Esophagus muscularis mucosa (tissue), 4 donors: ENCODE data around the gene AQP6. TPM values are rescaled to one million over a fixed set of nuclear protein-coding genes. Genes with fewer than 3 reads are reported as not detected.
A peak's percentile ranks its signal among the peaks of the same experiment; 100 is the strongest.

Experiments
- DNase-seq: peaks from one replicate; pipeline ENCODE4 v3.0.0-alpha.2; 2017; ENCODE audit errors: extremely low spot score
- H3K27ac ChIP-seq, 4 donors: fragments of 200-600 bp; sonication (generic); replicated peaks in 1 of 4; 1 replicate in 3 of 4; 2 replicates in 1 of 4; pipeline ENCODE4 v1.5.1; 2016 to 2019; ENCODE audit warnings: mild to moderate bottlenecking in 1 of 4
- H3K27me3 ChIP-seq, 4 donors: fragments of 200-600 bp; sonication (generic); one replicate each; pipeline versions ENCODE4 v1.5.1 to v1.6.0; 2016 to 2019
- H3K36me3 ChIP-seq, 4 donors: fragments of 200-600 bp; sonication (generic); one replicate each; pipeline ENCODE4 v1.5.1; 2016 to 2019
- H3K4me1 ChIP-seq, 4 donors: fragments of 200-600 bp; sonication (generic); one replicate each; pipeline ENCODE4 v1.5.1; 2016 to 2019
- H3K4me3 ChIP-seq, 4 donors: fragments of 200-600 bp; sonication (generic); 1 replicate in 2 of 4; 2 replicates in 2 of 4; pipeline ENCODE4 v1.5.1; 2016 to 2019; ENCODE audit warnings: mild to moderate bottlenecking in 4 of 4, moderate library complexity in 1 of 4
- H3K9me3 ChIP-seq, 4 donors: fragments of 200-600 bp; sonication (generic); 1 replicate in 3 of 4; 2 replicates in 1 of 4; pipeline ENCODE4 v1.5.1; 2016 to 2019
- EP300 ChIP-seq: sonication (generic); formaldehyde crosslinking; IDR thresholded peaks from one replicate; pipeline ENCODE4 v1.6.1; 2017; ENCODE audit warnings: antibody characterized with exemption
- POLR2A ChIP-seq: fragments of 450-650 bp; IDR thresholded peaks from one replicate; pipeline ENCODE4 v1.6.1; 2017; ENCODE audit warnings: antibody characterized with exemption, moderate library complexity, mild to moderate bottlenecking, low read depth
- POLR2AphosphoS5 ChIP-seq, 2 donors: sonication (generic); formaldehyde crosslinking; IDR thresholded peaks; one replicate each; pipeline ENCODE4 v1.6.1; 2017; ENCODE audit warnings: antibody characterized with exemption in 2 of 2
- WGBS: methylation state at CpG from one replicate; pipeline ENCODE4 v1.1.5; 2018; 5-methylcytosine and 5-hydroxymethylcytosine counted together
- intact Hi-C: fragments of 100-400 bp; cut with DNase I; formaldehyde crosslinking; loops from one replicate; pipeline ENCODE4 v1.15.1; 2023
- total RNA-seq, 4 donors: library from RNA; depleted of rRNA; stranded (reverse); fragments of >200 nt; gene quantifications; one replicate each; pipeline versions ENCODE4 v1.1.0 to v1.2.1, GENCODE V29; 2016
- TF ChIP-seq, protein P1 (sequence below), 3 experiments: fragments of 200-600 bp in 2 of 3; fragments of 450-650 bp in 1 of 3; sonication (generic) in 2 of 3; IDR thresholded peaks; one replicate each; pipeline ENCODE4 v1.5.1; 2017 to 2019; ENCODE audit warnings: antibody characterized with exemption in 3 of 3, mild to moderate bottlenecking in 2 of 3, moderate library complexity in 1 of 3

Gene AQP6
- total RNA-seq, 4 donors from 2014 or later: 0.11 TPM; not detected in 3

DNA sequence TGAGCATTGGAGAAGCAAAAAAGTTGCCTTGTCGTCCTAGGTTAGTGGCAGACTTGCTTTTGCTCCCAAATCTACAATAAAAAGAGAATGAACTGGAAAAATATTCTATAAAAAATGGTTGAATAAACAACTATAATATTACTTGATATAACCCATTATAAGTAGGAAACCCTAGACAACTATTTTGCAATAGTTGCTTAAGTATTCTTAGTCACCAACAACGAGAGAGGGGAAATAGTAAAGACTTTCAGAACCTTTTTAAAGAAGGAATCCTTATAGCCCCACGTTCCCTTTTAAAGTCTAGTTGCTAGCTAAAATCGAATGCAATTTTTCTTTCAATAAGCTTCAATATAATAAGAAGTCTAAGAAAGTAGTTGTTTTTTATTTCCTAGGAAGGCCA lies 17.5 kb downstream of the AQP6 start:
- Histone ChIP-seq H3K27me3 (no peaks in the 10 kb centered on the region), H3K27ac (no peak overlapping the region), H3K9me3 (no peaks in the 10 kb centered on the region), H3K4me1 (peaks cover 0 to 14% (median 12%) of the 10 kb centered on the region in 4 donors), H3K4me3 (no peak overlapping the region), H3K36me3 (peaks cover 11 to 35% (median 27%) of the 10 kb centered on the region in 4 donors)
- intact Hi-C loops: no loop called here
- TF ChIP-seq EP300 (no peak), POLR2A (no peak), POLR2AphosphoS5 (IDR thresholded peaks at IDR 0.05) (no peak)
- TF ChIP-seq, protein P1, sequence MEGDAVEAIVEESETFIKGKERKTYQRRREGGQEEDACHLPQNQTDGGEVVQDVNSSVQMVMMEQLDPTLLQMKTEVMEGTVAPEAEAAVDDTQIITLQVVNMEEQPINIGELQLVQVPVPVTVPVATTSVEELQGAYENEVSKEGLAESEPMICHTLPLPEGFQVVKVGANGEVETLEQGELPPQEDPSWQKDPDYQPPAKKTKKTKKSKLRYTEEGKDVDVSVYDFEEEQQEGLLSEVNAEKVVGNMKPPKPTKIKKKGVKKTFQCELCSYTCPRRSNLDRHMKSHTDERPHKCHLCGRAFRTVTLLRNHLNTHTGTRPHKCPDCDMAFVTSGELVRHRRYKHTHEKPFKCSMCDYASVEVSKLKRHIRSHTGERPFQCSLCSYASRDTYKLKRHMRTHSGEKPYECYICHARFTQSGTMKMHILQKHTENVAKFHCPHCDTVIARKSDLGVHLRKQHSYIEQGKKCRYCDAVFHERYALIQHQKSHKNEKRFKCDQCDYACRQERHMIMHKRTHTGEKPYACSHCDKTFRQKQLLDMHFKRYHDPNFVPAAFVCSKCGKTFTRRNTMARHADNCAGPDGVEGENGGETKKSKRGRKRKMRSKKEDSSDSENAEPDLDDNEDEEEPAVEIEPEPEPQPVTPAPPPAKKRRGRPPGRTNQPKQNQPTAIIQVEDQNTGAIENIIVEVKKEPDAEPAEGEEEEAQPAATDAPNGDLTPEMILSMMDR (IDR thresholded peaks at IDR 0.05): no peak
- 79% methylated on average over 4 of the region's 4 CpGs for WGBS
- DNase-seq: no peak

DNA sequence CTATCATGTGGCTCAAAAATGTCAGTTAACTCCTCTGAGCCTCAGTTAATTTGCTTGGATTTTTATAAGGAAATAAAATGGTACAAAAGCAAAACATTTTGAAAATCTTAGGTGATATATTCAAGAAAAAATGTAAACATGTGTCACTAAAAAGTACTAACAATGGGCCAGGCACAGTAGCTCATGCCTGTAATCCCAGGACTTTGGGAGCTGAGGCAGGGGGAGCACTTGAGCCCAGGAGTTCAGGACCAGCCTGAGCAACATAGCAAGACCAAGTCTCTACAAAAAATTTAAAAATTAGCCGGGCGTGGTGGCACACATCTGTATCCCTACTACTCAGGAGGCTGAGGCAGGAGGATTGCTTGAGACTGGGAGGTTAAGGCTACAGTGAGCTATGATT lies 25.7 kb downstream of the AQP6 start:
- peak; percentile 7 for DNase-seq

DNA sequence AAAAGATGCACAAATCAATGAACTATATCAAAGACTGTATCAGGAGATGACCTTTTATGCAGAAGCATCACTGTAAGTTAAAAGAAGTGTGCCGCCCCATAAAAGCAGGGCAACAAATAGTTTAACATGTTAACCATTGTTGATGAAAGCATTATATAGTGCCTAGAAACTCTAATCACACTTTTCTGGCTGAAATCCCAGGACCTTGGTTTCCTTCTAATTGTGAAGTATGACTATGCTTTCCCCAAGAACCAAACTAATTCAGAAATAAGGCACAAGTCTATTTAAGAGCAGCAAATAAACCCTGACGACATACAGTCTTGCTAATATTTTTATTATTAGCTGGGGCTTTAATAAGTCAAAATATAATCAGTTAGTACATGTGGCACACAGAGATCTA lies 30.8 kb downstream of the AQP6 start:
- H3K36me3 ChIP-seq: peaks cover 0 to 23% (median 9%) of the 10 kb centered on the region in 4 donors
- no peaks in the 10 kb centered on the region for H3K27me3 ChIP-seq
- WGBS: 58% methylated on average over 2 of the region's 2 CpGs
- H3K4me3 ChIP-seq: no peak overlapping the region
- H3K4me1 ChIP-seq: peaks cover 0 to 41% (median 36%) of the 10 kb centered on the region in 4 donors
- peak overlapping the region in 2 of 4 donors; percentile 60 for H3K27ac ChIP-seq
- intact Hi-C loops: no loop called here
- H3K9me3 ChIP-seq: no peaks in the 10 kb centered on the region
- DNase-seq: no peak
- TF ChIP-seq POLR2A: no peak

More for the DNA sequence above, 25.7 kb downstream of the AQP6 start:
- no peak for TF ChIP-seq EP300
- TF ChIP-seq, protein P1 (IDR thresholded peaks at IDR 0.05): no peak
- no peak for TF ChIP-seq POLR2AphosphoS5 (IDR thresholded peaks at IDR 0.05)
- no peak for TF ChIP-seq POLR2A
- WGBS: 97% methylated on average over 2 of the region's 2 CpGs
- Histone ChIP-seq H3K36me3 (peaks cover 7 to 63% (median 21%) of the 10 kb centered on the region in 4 donors), H3K9me3 (no peaks in the 10 kb centered on the region), H3K27me3 (no peaks in the 10 kb centered on the region), H3K27ac (no peak overlapping the region), H3K4me3 (no peak overlapping the region), H3K4me1 (no peaks in the 10 kb centered on the region)
- intact Hi-C loops: no loop called here

DNA sequence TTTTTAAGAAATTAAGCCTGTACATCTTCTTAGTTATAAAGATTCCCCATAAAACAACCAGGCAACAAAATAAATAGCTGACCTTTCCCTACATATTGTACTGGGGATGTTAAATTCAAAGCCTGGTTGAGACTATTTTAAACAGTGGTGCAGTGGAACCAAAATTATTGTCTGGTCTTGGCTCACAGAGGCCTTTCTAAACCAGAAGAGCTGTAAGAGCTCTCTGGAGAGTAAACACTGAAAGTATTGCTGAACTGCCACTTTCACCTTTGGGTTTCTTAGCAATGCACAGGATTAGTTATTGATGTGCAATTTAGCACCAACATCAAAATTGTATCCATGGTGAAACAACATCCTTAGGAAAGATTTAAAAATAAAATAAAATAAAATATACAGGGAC lies 31.9 kb downstream of the AQP6 start:
- Histone ChIP-seq H3K9me3 (no peaks in the 10 kb centered on the region), H3K27me3 (no peaks in the 10 kb centered on the region), H3K27ac (peak overlapping the region; percentile 45 to 62 (median 60)), H3K36me3 (peaks cover 0 to 18% (median 6%) of the 10 kb centered on the region in 4 donors), H3K4me1 (peaks cover 0 to 41% (median 36%) of the 10 kb centered on the region in 4 donors), H3K4me3 (no peak overlapping the region)
- intact Hi-C loops: no loop called here
- DNase-seq: peak; percentile 0
- no peak for TF ChIP-seq EP300
- TF ChIP-seq POLR2A: no peak

DNA sequence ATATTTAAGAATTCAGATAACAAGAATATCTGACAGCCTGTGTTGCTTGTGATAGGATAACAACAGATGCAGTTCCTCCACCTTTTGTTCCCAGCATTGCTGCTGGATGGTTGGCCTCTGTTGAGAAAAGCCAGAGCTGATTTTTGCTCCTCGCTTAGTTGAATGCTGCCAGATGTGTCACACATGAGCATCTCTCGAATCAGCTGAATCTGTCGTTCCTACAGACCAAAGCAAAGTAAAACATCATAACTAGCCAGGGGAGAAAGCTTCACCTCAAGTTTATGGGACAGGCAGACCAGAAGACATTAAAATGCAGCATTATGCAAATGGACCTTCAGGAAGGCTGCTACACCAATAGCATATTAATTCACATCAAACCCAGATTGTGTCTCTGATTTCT lies 32.4 kb downstream of the AQP6 start:
- Histone ChIP-seq H3K4me1 (peaks cover 0 to 41% (median 36%) of the 10 kb centered on the region in 4 donors), H3K9me3 (no peaks in the 10 kb centered on the region), H3K27ac (peak overlapping the region; percentile 45 to 62 (median 60)), H3K4me3 (no peak overlapping the region), H3K36me3 (peaks cover 0 to 16% (median 4%) of the 10 kb centered on the region in 4 donors), H3K27me3 (no peaks in the 10 kb centered on the region)
- 50% methylated on average over 3 of the region's 3 CpGs for WGBS
- DNase-seq: peak; percentile 29
- no peak for TF ChIP-seq EP300
- TF ChIP-seq POLR2AphosphoS5 (IDR thresholded peaks at IDR 0.05): no peak
- TF ChIP-seq, protein P1 (IDR thresholded peaks at IDR 0.05): no peak
- TF ChIP-seq POLR2A: no peak
- intact Hi-C loops: no loop called here

DNA sequence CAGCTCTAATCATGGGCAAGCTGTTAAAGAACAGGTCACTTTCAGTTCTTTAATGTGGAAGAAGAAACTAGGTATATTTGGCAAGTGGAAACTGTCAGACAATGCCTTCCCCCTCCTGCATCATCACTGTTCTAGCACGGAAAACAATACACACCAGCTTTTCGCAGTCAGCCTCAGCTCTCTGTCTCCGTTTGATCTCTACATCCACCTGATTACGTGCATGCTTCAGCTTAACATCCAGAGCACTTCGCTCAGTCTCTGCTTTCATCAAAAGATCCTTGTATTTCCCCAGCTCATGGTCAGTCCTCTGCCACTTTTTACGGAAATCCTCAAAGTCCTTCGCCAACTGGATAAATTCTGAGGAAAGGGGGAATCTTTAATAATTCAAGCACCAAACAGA lies 33.5 kb downstream of the AQP6 start:
- H3K9me3 ChIP-seq: no peaks in the 10 kb centered on the region
- intact Hi-C loops: no loop called here
- no peaks in the 10 kb centered on the region for H3K27me3 ChIP-seq
- WGBS: 66% methylated on average over 7 of the region's 7 CpGs
- peak; percentile 42 for DNase-seq
- TF ChIP-seq EP300 (no peak), POLR2AphosphoS5 (IDR thresholded peaks at IDR 0.05) (no peak), POLR2A (no peak)
- TF ChIP-seq, protein P1 (IDR thresholded peaks at IDR 0.05): no peak
- peaks cover 0 to 41% (median 36%) of the 10 kb centered on the region in 4 donors for H3K4me1 ChIP-seq
- H3K4me3 ChIP-seq: no peak overlapping the region
- peak overlapping the region in 3 of 4 donors; percentile 20 to 60 (median 60) for H3K27ac ChIP-seq
- peaks cover 0 to 9% (median 0%) of the 10 kb centered on the region in 4 donors for H3K36me3 ChIP-seq
